NCI-H524 treated with DMSO at 0.1 percent for 48 hours (cell line): ENCODE results near the gene ABCG1.
"Not testable (repeated sequence)": the region's sequence is repeated elsewhere in the genome, so short reads cannot be mapped to it uniquely, and the experiment has no call there.

Source experiments
- DNase-seq: peaks from one replicate; lab custom pipeline; 2025; lab: John Stamatoyannopoulos, UW

Gene ABCG1

GRCh38 chr21:42291751-42292562, 73.0 kb downstream of the ABCG1 start:
- DNase-seq = no peak

GRCh38 chr21:42292563-42293142, 73.7 kb downstream of the ABCG1 start:
- DNase-seq = not testable (repeated sequence)

GRCh38 chr21:42293649-42294272, 74.8 kb downstream of the ABCG1 start:
- peak; percentile 21 for DNase-seq

GRCh38 chr21:42294273-42294880, 75.4 kb downstream of the ABCG1 start:
- DNase-seq = no peak

- DNase-seq = no peak
These were observed 76.9 kb downstream of the ABCG1 start for GRCh38 chr21:42295845-42296244.

GRCh38 chr21:42296501-42296900, 77.6 kb downstream of the ABCG1 start:
- no peak for DNase-seq

GRCh38 chr21:42297377-42297776, 78.4 kb downstream of the ABCG1 start:
- DNase-seq = no peak

GRCh38 chr21:42298237-42298636, 79.3 kb downstream of the ABCG1 start:
- DNase-seq = no peak

GRCh38 chr21:42298657-42299056, 79.7 kb downstream of the ABCG1 start:
- DNase-seq = no peak

- no peak for DNase-seq
These were observed 80.5 kb downstream of the ABCG1 start for GRCh38 chr21:42299324-42300044.

GRCh38 chr21:42300045-42300583, 81.2 kb downstream of the ABCG1 start:
- DNase-seq = no peak

GRCh38 chr21:42300956-42301355, 82.0 kb downstream of the ABCG1 start:
- DNase-seq = no peak

- no peak for DNase-seq
These were observed 82.6 kb downstream of the ABCG1 start for GRCh38 chr21:42301371-42302075.

GRCh38 chr21:42302076-42302650, 83.2 kb downstream of the ABCG1 start:
- DNase-seq = no peak

- DNase-seq = no peak
These were observed 83.9 kb downstream of the ABCG1 start for GRCh38 chr21:42302794-42303193.

GRCh38 chr21:42303443-42303842, 84.5 kb downstream of the ABCG1 start:
- DNase-seq = no peak

- no peak for DNase-seq
These were observed 85.9 kb downstream of the ABCG1 start for GRCh38 chr21:42304556-42305454.

- no peak for DNase-seq
These were observed 86.8 kb downstream of the ABCG1 start for GRCh38 chr21:42305707-42306147.

- peak; percentile 91 for DNase-seq
These were observed 87.6 kb downstream of the ABCG1 start for GRCh38 chr21:42306366-42307035.
